CD14-positive monocyte (primary cell): ENCODE measurements around the gene CCNL1. TPM values are rescaled to one million over a fixed set of nuclear protein-coding genes. Genes with fewer than 3 reads are reported as not detected.

Experiments used
- DNase-seq, 3 donors: peaks; one replicate each; pipeline ENCODE4 v3.0.0-alpha.2; 2011 to 2022
- H2AFZ ChIP-seq: 2 replicates; pipeline ENCODE4 v1.6.0; 2012; ENCODE audit warnings: mild to moderate bottlenecking, low read depth, low read length, inconsistent platforms; ENCODE audit not compliant: insufficient read depth, poor library complexity, severe bottlenecking
- H3K27ac ChIP-seq, 2 donors: 1 replicate in 1 of 2; 2 replicates in 1 of 2; pipeline ENCODE4 v1.5.1; 2012 to 2013; ENCODE audit warnings: low read length in 2 of 2, control low read depth in 1 of 2, inconsistent platforms in 1 of 2, low read depth in 1 of 2, mild to moderate bottlenecking in 1 of 2
- H3K27me3 ChIP-seq, 2 donors: one replicate each; pipeline versions ENCODE4 v1.6.0 to v1.6.1; 2011 to 2013; ENCODE audit warnings: low read length in 2 of 2; ENCODE audit not compliant: control insufficient read depth in 2 of 2, insufficient read depth in 2 of 2
- H3K36me3 ChIP-seq, 2 donors: replicated peaks in 1 of 2; 1 replicate in 1 of 2; 2 replicates in 1 of 2; pipeline versions ENCODE4 v1.5.1 to v1.6.1; 2012 to 2013; ENCODE audit warnings: low read length in 2 of 2, control low read depth in 1 of 2, inconsistent platforms in 1 of 2, mild to moderate bottlenecking in 1 of 2; ENCODE audit not compliant: insufficient read depth in 2 of 2, control insufficient read depth in 1 of 2
- H3K4me1 ChIP-seq, 2 donors: 1 replicate in 1 of 2; 2 replicates in 1 of 2; pipeline versions ENCODE4 v1.5.1 to v1.6.1; 2012 to 2013; ENCODE audit warnings: low read length in 2 of 2, control low read depth in 1 of 2, inconsistent platforms in 1 of 2, mild to moderate bottlenecking in 1 of 2, moderate library complexity in 1 of 2; ENCODE audit not compliant: insufficient read depth in 2 of 2, control insufficient read depth in 1 of 2
- H3K4me2 ChIP-seq: replicated peaks from 2 replicates; pipeline ENCODE3; 2012; ENCODE audit warnings: low read length, moderate library complexity, mild to moderate bottlenecking; ENCODE audit not compliant: poor library complexity, severe bottlenecking; ENCODE audit errors: extremely low read depth
- H3K4me3 ChIP-seq, 3 experiments: fragments of 200-600 bp in 1 of 3; sonication (generic) in 1 of 3; replicated peaks in 1 of 3; 1 replicate in 2 of 3; 2 replicates in 1 of 3; pipeline ENCODE4 v1.5.1; 2011 to 2013; ENCODE audit warnings: low read length in 3 of 3, mild to moderate bottlenecking in 3 of 3, control low read depth in 2 of 3, low read depth in 2 of 3, inconsistent platforms in 1 of 3, moderate library complexity in 1 of 3
- H3K79me2 ChIP-seq: 2 replicates; pipeline ENCODE4 v1.6.0; 2012; ENCODE audit warnings: mild to moderate bottlenecking, control low read depth, inconsistent platforms, low read length, moderate library complexity; ENCODE audit not compliant: insufficient read depth
- H3K9ac ChIP-seq: 2 replicates; pipeline ENCODE4 v1.6.0; 2017; ENCODE audit warnings: low read length, mild to moderate bottlenecking; ENCODE audit not compliant: insufficient read depth, poor library complexity, severe bottlenecking
- H3K9me3 ChIP-seq, 2 donors: replicated peaks in 1 of 2; 1 replicate in 1 of 2; 2 replicates in 1 of 2; pipeline versions ENCODE4 v1.5.1 to v1.6.1; 2012 to 2013; ENCODE audit warnings: low read length in 2 of 2, control low read depth in 1 of 2; ENCODE audit not compliant: control insufficient read depth in 1 of 2, insufficient read depth in 1 of 2
- H4K20me1 ChIP-seq: 2 replicates; pipeline ENCODE4 v1.6.0; 2012; ENCODE audit warnings: mild to moderate bottlenecking, low read length, control low read depth, moderate library complexity; ENCODE audit not compliant: insufficient read depth
- H3K27ac Mint-ChIP-seq, 7 donors: one replicate each; pipeline ENCODE4 v1.8.0; 2020; ENCODE audit warnings: mild to moderate bottlenecking in 7 of 7, mixed read lengths in 7 of 7, moderate library complexity in 6 of 7, inconsistent platforms in 2 of 7
- H3K27me3 Mint-ChIP-seq, 3 donors: one replicate each; pipeline ENCODE4 v1.8.0; 2021 to 2022; ENCODE audit warnings: low read depth in 3 of 3, mild to moderate bottlenecking in 3 of 3, mixed read lengths in 3 of 3, moderate library complexity in 3 of 3, inconsistent platforms in 1 of 3
- H3K36me3 Mint-ChIP-seq, 2 donors: one replicate each; pipeline ENCODE4 v1.8.0; 2020; ENCODE audit warnings: mixed read lengths in 2 of 2, inconsistent platforms in 1 of 2, mild to moderate bottlenecking in 1 of 2
- H3K4me1 Mint-ChIP-seq: one replicate; pipeline ENCODE4 v1.8.0; 2020; ENCODE audit warnings: mild to moderate bottlenecking, mixed read lengths
- H3K4me3 Mint-ChIP-seq, 2 donors: one replicate each; pipeline ENCODE4 v1.8.0; 2020; ENCODE audit warnings: mild to moderate bottlenecking in 2 of 2, mixed read lengths in 2 of 2, moderate library complexity in 1 of 2
- H3K9me3 Mint-ChIP-seq, 7 donors: one replicate each; pipeline ENCODE4 v1.8.0; 2020 to 2022; ENCODE audit warnings: mixed read lengths in 7 of 7, mild to moderate bottlenecking in 6 of 7, moderate library complexity in 6 of 7, inconsistent platforms in 2 of 7
- CTCF ChIP-seq: fragments of 200-600 bp; IDR thresholded peaks from one replicate; pipeline ENCODE4 v1.8.0; 2022; ENCODE audit warnings: antibody characterized with exemption, mild to moderate bottlenecking
- WGBS: methylation state at CpG from one replicate; pipeline ENCODE4 v1.1.5; 2013; ENCODE audit warnings: missing lambda C conversion rate; ENCODE audit not compliant: insufficient coverage; 5-methylcytosine and 5-hydroxymethylcytosine counted together
- intact Hi-C, 2 donors: fragments of 100-400 bp; cut with micrococcal nuclease; formaldehyde crosslinking; loops; one replicate each; pipeline versions ENCODE4 v1.15.0 to v1.15.1; 2023
- polyA plus RNA-seq, 3 donors: library from polyadenylated mRNA; depleted of rRNA in 1 of 3; unstranded in 2 of 3; stranded (reverse) in 1 of 3; fragments of 300-500 nt in 2 of 3; fragments of >200 nt in 1 of 3; fragmentation: Illumina TruSeq in 2 of 3; gene quantifications; 1 replicate in 2 of 3; 2 replicates in 1 of 3; pipeline ENCODE4 v1.2.3, GENCODE V29; 2012 to 2021

The CCNL1 gene
- polyA plus RNA-seq, 3 donors: 32.0 to 751 (median 42.3) TPM

- intact Hi-C loops: no loop called here
- Histone ChIP-seq H3K4me1 (peaks cover 13 to 18% of the 10 kb centered on the region in 2 donors), H4K20me1 (no peaks in the 10 kb centered on the region), H2AFZ (no peak overlapping the region), H3K4me3 (no peak overlapping the region), H3K36me3 (no peaks in the 10 kb centered on the region), H3K27ac (peak overlapping the region in 1 of 2 donors; percentile 61), H3K9me3 (no peaks in the 10 kb centered on the region), H3K79me2 (no peaks in the 10 kb centered on the region), H3K9ac (no peak overlapping the region), H3K4me2 (no peak overlapping the region), H3K27me3 (no peaks in the 10 kb centered on the region)
- Mint-ChIP-seq H3K4me3 (no peak overlapping the region), H3K9me3 (no peaks in the 10 kb centered on the region), H3K27me3 (peaks cover 2 to 6% (median 5%) of the 10 kb centered on the region in 3 donors), H3K36me3 (no peaks in the 10 kb centered on the region), H3K27ac (no peak overlapping the region), H3K4me1 (peaks cover 13% of the 10 kb centered on the region)
- WGBS: no CpG with 5 or more reads among the region's 3 CpGs
- TF ChIP-seq CTCF: no peak
- DNase-seq: no peak
These were observed 57.8 kb downstream of the CCNL1 start for GRCh38 chr3:157102098-157102497.

- Histone ChIP-seq H3K4me2 (no peak overlapping the region), H4K20me1 (no peaks in the 10 kb centered on the region), H3K4me3 (no peak overlapping the region), H3K9ac (no peak overlapping the region), H3K27ac (peak overlapping the region in 1 of 2 donors; percentile 61), H3K9me3 (no peaks in the 10 kb centered on the region), H3K79me2 (no peaks in the 10 kb centered on the region), H3K4me1 (peaks cover 13 to 18% of the 10 kb centered on the region in 2 donors), H3K36me3 (no peaks in the 10 kb centered on the region), H3K27me3 (no peaks in the 10 kb centered on the region), H2AFZ (peak overlapping the region; percentile 11)
- H3K27me3 Mint-ChIP-seq: peaks cover 4 to 5% (median 4%) of the 10 kb centered on the region in 3 donors
- intact Hi-C loops: no loop called here
- H3K36me3 Mint-ChIP-seq: no peaks in the 10 kb centered on the region
- peaks cover 13% of the 10 kb centered on the region for H3K4me1 Mint-ChIP-seq
- no peak overlapping the region for H3K4me3 Mint-ChIP-seq
- TF ChIP-seq CTCF: no peak
- DNase-seq: peak; percentile 51 to 83 (median 78)
- peaks cover 0 to 2% (median 0%) of the 10 kb centered on the region in 7 donors for H3K9me3 Mint-ChIP-seq
- H3K27ac Mint-ChIP-seq: peak overlapping the region in 5 of 7 donors; percentile 37 to 89 (median 81)
- 33% methylated on average over 1 of the region's 2 CpGs for WGBS
These were observed 58.5 kb downstream of the CCNL1 start for GRCh38 chr3:157101486-157101885.
